Erythroblast (primary cell): Measurements from ENCODE around the gene KLF9.
A peak's percentile ranks its signal among the peaks of the same experiment; 100 is the strongest.

ENCODE experiments used
- GATA1 ChIP-seq: IDR thresholded peaks from 2 replicates; pipeline ENCODE4 v1.6.1; 2011; ENCODE audit warnings: low read depth, mild to moderate bottlenecking, control low read depth, low read length, moderate library complexity
- POLR2A ChIP-seq: IDR thresholded peaks from 2 replicates; pipeline ENCODE4 v1.6.1; 2011; ENCODE audit warnings: mild to moderate bottlenecking, low read length

GRCh38 chr9:70419556-70420440, 5.3 kb upstream of the KLF9 start:
- TF ChIP-seq POLR2A (peak; percentile 81), GATA1 (no peak)
